NCI-H1930 (cell line): ENCODE measurements around the gene LPAR2.

ENCODE experiments used
- DNase-seq, 2 experiments: peaks; one replicate each; lab custom pipeline; 2025; lab: John Stamatoyannopoulos, UW

The LPAR2 gene

GRCh38 chr19:19597809-19598306 lies 30.2 kb downstream of the LPAR2 start:
- no peak for DNase-seq

GRCh38 chr19:19595171-19595701 lies 32.8 kb downstream of the LPAR2 start:
- no peak for DNase-seq

GRCh38 chr19:19594381-19594780 lies 33.6 kb downstream of the LPAR2 start:
- no peak for DNase-seq

- DNase-seq, result no peak
Measured at GRCh38 chr19:19592690-19593089, 35.3 kb downstream of the LPAR2 start.

GRCh38 chr19:19591133-19591825 lies 36.7 kb downstream of the LPAR2 start:
- DNase-seq, result no peak

- DNase-seq, result no peak
Measured at GRCh38 chr19:19588546-19588945, 39.5 kb downstream of the LPAR2 start.

GRCh38 chr19:19587771-19588170 lies 40.2 kb downstream of the LPAR2 start:
- DNase-seq, result no peak

- DNase-seq, result no peak
Measured at GRCh38 chr19:19584356-19584755, 43.7 kb downstream of the LPAR2 start.

- DNase-seq, result no peak
Measured at GRCh38 chr19:19582471-19582870, 45.5 kb downstream of the LPAR2 start.

- DNase-seq, result no peak
Measured at GRCh38 chr19:19581391-19581790, 46.6 kb downstream of the LPAR2 start.

GRCh38 chr19:19580418-19580817 lies 47.6 kb downstream of the LPAR2 start:
- no peak for DNase-seq

- no peak for DNase-seq
Measured at GRCh38 chr19:19579533-19580361, 48.3 kb downstream of the LPAR2 start.

- DNase-seq, result peak; percentile 49 to 55
Measured at GRCh38 chr19:19578252-19578651, 49.8 kb downstream of the LPAR2 start.

GRCh38 chr19:19575411-19575810 lies 52.6 kb downstream of the LPAR2 start:
- DNase-seq, result peak in 1 of 2 experiments; percentile 1
